Pancreas (tissue), 10 donors: ENCODE results near the gene SYNJ1. TPM values are rescaled to one million over a fixed set of nuclear protein-coding genes. Genes with fewer than 3 reads are reported as not detected.

Source experiments
- ATAC-seq, 4 donors: fragments of 200-7000 bp; cut with Tn5 transposase; one replicate each; pipeline versions ENCODE4 v1.8.0 to v1.9.1; 2020; ENCODE audit warnings: mild to moderate bottlenecking in 4 of 4, moderate library complexity in 4 of 4
- DNase-seq, 6 donors: peaks; one replicate each; pipeline ENCODE4 v3.0.0-alpha.2; 2020
- FAIRE-seq: peaks from 2 replicates; lab custom pipeline; 2012; peaks lifted over from hg19 to GRCh38; lab: Jason Lieb, UNC
- H3K27ac ChIP-seq, 4 donors: fragments of 200-600 bp; sonication (generic); 1 replicate in 3 of 4; 2 replicates in 1 of 4; pipeline versions ENCODE4 v1.5.0 to v1.8.0; 2020
- H3K27me3 ChIP-seq, 4 donors: fragments of 200-600 bp; one replicate each; pipeline ENCODE4 v1.8.0; 2021
- H3K36me3 ChIP-seq, 3 donors: fragments of 200-600 bp; sonication (generic) in 1 of 3; one replicate each; pipeline versions ENCODE4 v1.5.0 to v1.8.0; 2020 to 2021
- H3K4me1 ChIP-seq, 3 donors: fragments of 200-600 bp; one replicate each; pipeline ENCODE4 v1.8.0; 2021
- H3K4me3 ChIP-seq, 4 donors: fragments of 200-600 bp; sonication (generic) in 2 of 4; one replicate each; pipeline versions ENCODE4 v1.5.0 to v1.8.0; 2020 to 2021
- H3K9me3 ChIP-seq, 4 donors: fragments of 200-600 bp; one replicate each; pipeline ENCODE4 v1.8.0; 2021
- CTCF ChIP-seq, 4 donors: fragments of 200-600 bp; sonication (generic) in 3 of 4; IDR thresholded peaks; one replicate each; pipeline versions ENCODE4 v1.5.0 to v1.8.0; 2021; ENCODE audit warnings: antibody characterized with exemption in 4 of 4
- WGBS, 2 donors: extraction: QIAGEN DNeasy Blood & Tissue Kit; methylation state at CpG; one replicate each; pipeline ENCODE4 v1.1.7; 2013; 5-methylcytosine and 5-hydroxymethylcytosine counted together
- intact Hi-C, 3 donors: fragments of 100-400 bp; cut with DNase I; formaldehyde crosslinking; loops; one replicate each; pipeline versions ENCODE4 v1.11.1 to v1.14.2; 2022
- polyA plus RNA-seq, 2 donors: library from polyadenylated mRNA; stranded (reverse); fragments of 200-250 nt; gene quantifications; one replicate each; pipeline ENCODE4 v1.2.3, GENCODE V29; 2013
- total RNA-seq, 6 donors: library from RNA; stranded (reverse); fragmentation: NEBNext Ultra II Directional in 4 of 6; extraction: Animal tissue kit (Norgen Biotek cat#: 25700) in 4 of 6; gene quantifications; one replicate each; pipeline versions ENCODE4 v1.2.1 to v1.2.4, GENCODE V29; 2021 to 2023
- donor health status: healthy with polysubstance abuse.
- donor health status: DM: no; HTN: no; CAD: no; lungs with moderate emphysema.
- donor health status: DM: no; HTN: no; CAD: no.
- donor health status: control.
- donor health status: control.
- donor health status: Bipolar disorder and iron deficiency.
- donor health status: DM: yes; HTN: yes; CAD: no.
- donor health status: DM: no; HTN: no; CAD: no.
- donor health status: DM: no; HTN: no; CAD: no.
- donor health status: DM: yes; HTN: yes; CAD: no.

Gene SYNJ1
- total and polyA plus RNA-seq, 8 donors = 3.5 to 9.9 (median 4.9) TPM

GRCh38 chr21:32587651-32588050 lies 140.2 kb downstream of the SYNJ1 start:
- Histone ChIP-seq H3K9me3 (no peaks in the 10 kb centered on the region), H3K36me3 (no peaks in the 10 kb centered on the region), H3K4me1 (no peaks in the 10 kb centered on the region), H3K27me3 (no peaks in the 10 kb centered on the region), H3K27ac (no peak overlapping the region), H3K4me3 (no peak overlapping the region)
- DNase-seq (no peak), FAIRE-seq (no peak), ATAC-seq (no peak)
- intact Hi-C loops = no loop called here
- TF ChIP-seq CTCF (IDR thresholded peaks at IDR 0.05) = no peak
- WGBS, 2 donors = 81 to 92% methylated on average over 5 of the region's 5 CpGs

DNA sequence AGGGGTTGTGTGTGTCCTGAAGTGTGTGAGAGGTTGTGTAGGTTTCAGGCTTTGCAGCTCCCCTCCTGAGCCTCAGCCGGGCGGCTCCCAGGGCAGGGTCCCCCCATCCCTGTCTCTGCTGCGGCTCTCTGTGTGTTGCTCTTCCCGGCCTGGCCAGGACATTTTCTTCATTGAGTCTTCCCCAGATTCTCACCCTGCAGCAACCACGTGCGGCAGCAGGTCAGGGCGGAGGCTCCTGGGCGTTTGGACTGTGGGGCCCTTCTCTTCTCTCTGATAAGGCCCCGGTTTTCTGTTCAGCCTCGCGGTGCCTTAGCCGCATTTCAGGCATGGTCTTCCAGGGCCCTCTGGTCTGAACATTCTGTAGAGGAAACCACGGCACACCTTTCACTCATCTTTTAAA lies 140.7 kb downstream of the SYNJ1 start:
- Histone ChIP-seq H3K27me3 (no peaks in the 10 kb centered on the region), H3K36me3 (no peaks in the 10 kb centered on the region), H3K4me3 (no peak overlapping the region), H3K4me1 (no peaks in the 10 kb centered on the region), H3K27ac (no peak overlapping the region), H3K9me3 (no peaks in the 10 kb centered on the region)
- no peak for DNase-seq
- no peak for FAIRE-seq
- WGBS, 2 donors = 65% methylated on average over 13 of the region's 13 CpGs
- TF ChIP-seq CTCF (IDR thresholded peaks at IDR 0.05) = no peak
- no peak for ATAC-seq
- intact Hi-C loops = no loop called here

DNA sequence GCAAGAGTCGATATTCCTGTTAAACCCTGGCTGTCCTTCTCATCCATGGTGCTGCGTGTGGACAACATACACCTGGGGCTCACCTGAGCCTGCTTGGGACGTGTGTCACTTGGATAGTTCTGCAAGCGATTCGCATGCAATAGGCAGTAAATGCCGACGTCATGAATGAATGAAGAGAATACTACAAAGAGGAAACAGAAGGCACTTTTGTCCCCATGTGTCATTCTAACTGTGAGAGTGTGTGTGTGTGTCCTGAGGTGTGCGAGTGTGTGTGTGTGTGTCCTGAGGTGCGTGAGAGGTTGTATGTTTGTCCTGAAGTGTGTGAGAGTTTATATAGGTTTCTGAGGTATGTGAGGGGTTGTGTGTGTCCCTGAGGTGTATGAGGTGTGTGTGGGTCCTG lies 141.8 kb downstream of the SYNJ1 start:
- FAIRE-seq (no peak), DNase-seq (no peak), ATAC-seq (no peak)
- TF ChIP-seq CTCF (IDR thresholded peaks at IDR 0.05) = no peak
- intact Hi-C loops = no loop called here
- Histone ChIP-seq H3K9me3 (no peaks in the 10 kb centered on the region), H3K36me3 (no peaks in the 10 kb centered on the region), H3K27me3 (no peaks in the 10 kb centered on the region), H3K4me3 (no peak overlapping the region), H3K4me1 (no peaks in the 10 kb centered on the region), H3K27ac (no peak overlapping the region)
- 65 to 79% methylated on average over 9 of the region's 9 CpGs for WGBS, 2 donors

DNA sequence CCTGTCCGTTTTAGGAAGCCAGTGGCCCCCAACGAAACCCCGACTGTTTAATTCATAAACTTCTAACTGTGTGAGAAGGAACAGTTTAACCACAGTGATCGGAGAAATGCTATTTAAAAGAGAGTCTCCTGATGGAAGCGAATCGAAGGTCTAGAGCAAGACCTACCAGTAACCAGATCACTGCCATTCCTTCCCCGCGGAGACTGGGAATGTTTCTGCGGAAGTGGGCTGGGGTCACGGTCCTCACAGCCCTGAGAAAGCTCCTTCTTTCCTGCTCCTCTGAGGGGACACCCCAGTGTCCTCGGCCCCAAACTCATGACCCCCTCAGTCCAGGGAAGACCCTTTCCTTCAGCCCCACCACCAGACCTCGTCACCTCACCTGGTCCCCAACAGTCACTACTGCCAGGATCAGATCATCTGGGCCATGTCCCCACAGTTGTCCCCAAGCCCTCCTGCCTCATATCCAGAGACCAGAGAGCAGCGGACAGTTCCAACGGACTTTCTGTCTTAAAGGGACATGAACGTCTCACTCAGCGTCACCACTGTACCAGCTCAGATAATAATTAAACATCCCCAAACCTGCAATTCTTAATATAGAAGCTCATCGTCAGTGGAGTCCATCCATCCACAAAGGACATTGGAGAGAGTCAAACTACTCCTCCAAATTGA lies 142.6 kb downstream of the SYNJ1 start, which contains the start of gene TCP10L:
Gene TCP10L, minus strand, starts transcription at position 482 of the 669 bp plus-strand sequence. CDS start 1,219 bp downstream, outside the sequence.
- intact Hi-C loops = no loop called here

More for the DNA sequence above, 142.6 kb downstream of the SYNJ1 start, which contains the start of gene TCP10L:
- Histone ChIP-seq H3K27ac (no peak within 1 kb of the TSS), H3K4me1 (no peaks in the 10 kb centered on the region), H3K27me3 (no peaks in the 10 kb centered on the region), H3K4me3 (no peak within 1 kb of the TSS), H3K36me3 (no peaks in the 10 kb centered on the region), H3K9me3 (no peaks in the 10 kb centered on the region)
- FAIRE-seq (no peak), ATAC-seq (no peak), DNase-seq (no peak)
- TF ChIP-seq CTCF (IDR thresholded peaks at IDR 0.05) = no peak
- WGBS, 2 donors = 65 to 77% methylated on average over 17 of the region's 17 CpGs
